A673 (cell line): ENCODE data around the gene CELSR1.

Experiments used
- EZH2 ChIP-seq: fragments of 200-600 bp; sonication (generic); IDR thresholded peaks from 2 replicates; pipeline ENCODE4 v1.6.1; 2017; ENCODE audit warnings: borderline replicate concordance, low read depth, mild to moderate bottlenecking, mixed read lengths, antibody characterized with exemption, low read length; ENCODE audit not compliant: poor library complexity, severe bottlenecking
- TF ChIP-seq, protein P1 (sequence below): fragments of 300-800, 200-600 bp; sonication (generic); conservative IDR thresholded peaks from 2 replicates; pipeline ENCODE4 v1.5.1; 2017; ENCODE audit warnings: low read depth, mild to moderate bottlenecking, antibody characterized with exemption, low read length, moderate library complexity, mixed read lengths

DNA sequence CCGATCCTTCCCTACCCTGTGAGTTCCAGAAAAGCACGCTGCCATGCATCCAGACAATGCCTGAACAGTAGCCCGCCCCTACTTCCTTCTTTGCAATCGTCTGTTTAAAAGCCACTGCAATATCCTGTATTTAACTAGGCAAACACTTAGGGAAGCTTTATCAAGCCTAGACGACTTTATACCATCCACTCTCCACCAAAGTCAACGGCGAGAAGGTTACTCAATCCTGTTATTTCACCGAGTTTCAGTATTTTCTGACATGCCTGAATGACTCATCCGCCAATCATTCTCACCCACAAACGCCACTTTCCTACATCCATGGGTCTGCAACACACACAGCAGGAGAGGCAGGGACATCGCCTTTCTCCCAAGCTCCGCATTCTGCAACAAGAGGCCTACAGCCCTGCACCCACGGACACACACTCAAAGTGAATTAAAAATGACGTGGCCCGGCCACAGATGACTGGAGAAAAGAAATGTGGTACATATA, 9.3 kb downstream of the CELSR1 start:
- TF ChIP-seq, protein P1, sequence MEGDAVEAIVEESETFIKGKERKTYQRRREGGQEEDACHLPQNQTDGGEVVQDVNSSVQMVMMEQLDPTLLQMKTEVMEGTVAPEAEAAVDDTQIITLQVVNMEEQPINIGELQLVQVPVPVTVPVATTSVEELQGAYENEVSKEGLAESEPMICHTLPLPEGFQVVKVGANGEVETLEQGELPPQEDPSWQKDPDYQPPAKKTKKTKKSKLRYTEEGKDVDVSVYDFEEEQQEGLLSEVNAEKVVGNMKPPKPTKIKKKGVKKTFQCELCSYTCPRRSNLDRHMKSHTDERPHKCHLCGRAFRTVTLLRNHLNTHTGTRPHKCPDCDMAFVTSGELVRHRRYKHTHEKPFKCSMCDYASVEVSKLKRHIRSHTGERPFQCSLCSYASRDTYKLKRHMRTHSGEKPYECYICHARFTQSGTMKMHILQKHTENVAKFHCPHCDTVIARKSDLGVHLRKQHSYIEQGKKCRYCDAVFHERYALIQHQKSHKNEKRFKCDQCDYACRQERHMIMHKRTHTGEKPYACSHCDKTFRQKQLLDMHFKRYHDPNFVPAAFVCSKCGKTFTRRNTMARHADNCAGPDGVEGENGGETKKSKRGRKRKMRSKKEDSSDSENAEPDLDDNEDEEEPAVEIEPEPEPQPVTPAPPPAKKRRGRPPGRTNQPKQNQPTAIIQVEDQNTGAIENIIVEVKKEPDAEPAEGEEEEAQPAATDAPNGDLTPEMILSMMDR, result no peak
- no peak for TF ChIP-seq EZH2
